Measurements from ENCODE around the gene POLR3B. TPM values are rescaled to one million over a fixed set of nuclear protein-coding genes. Genes with fewer than 3 reads are reported as not detected.
"Not testable (repeated sequence)": the region's sequence is repeated elsewhere in the genome, so short reads cannot be mapped to it uniquely, and the experiment has no call there.

Gene POLR3B
- total RNA-seq, 2 experiments from 2014 or later = 14.7 to 17.6 TPM

GRCh38 chr12:106459534-106459933 is 102.0 kb downstream of the POLR3B start:
- Histone ChIP-seq H3K4me1 (ENCODE audit: insufficient read depth, low read length, poor library complexity, severe bottlenecking) (no peaks in the 10 kb centered on the region), H4K20me1 (ENCODE audit: insufficient read depth, low read length) (no peaks in the 10 kb centered on the region), H2AFZ (ENCODE audit: low read length) (no peak overlapping the region), H3K9me2 (ENCODE audit: insufficient read depth, low read length) (no peaks in the 10 kb centered on the region), H3K4me2 (ENCODE audit: low read length) (no peak overlapping the region), H3K27ac (ENCODE audit: low read depth, low read length, poor library complexity, severe bottlenecking) (no peak overlapping the region), H3K9me3 (ENCODE audit: low read length) (no peaks in the 10 kb centered on the region), H3K79me2 (ENCODE audit: insufficient read depth, low read depth, low read length) (no peaks in the 10 kb centered on the region), H3K36me3 (ENCODE audit: insufficient read depth, low read length) (peaks cover 69% of the 10 kb centered on the region), H3K4me3 (ENCODE audit: low read depth, low read length, poor library complexity, severe bottlenecking) (no peak overlapping the region)
- no TSS peak for BruUV-seq (replicated peaks)
- TF ChIP-seq CTCF (conservative IDR thresholded peaks at IDR 0.05; ENCODE audit: low read length) = no peak
- no peak for TF ChIP-seq EZH2phosphoT487 (IDR thresholded peaks at IDR 0.05; ENCODE audit: borderline replicate concordance, low read depth, low read length)
- intact Hi-C loops (cut with micrococcal nuclease; ENCODE audit: unreplicated experiment) = no loop called here
- no peak for DNase-seq (ENCODE audit: low spot score)
- POLR2A ChIA-PET = no interaction called here
- CTCF ChIA-PET (ENCODE audit: unreplicated experiment) = no interaction called here

- Histone ChIP-seq H3K79me2 (ENCODE audit: insufficient read depth, low read depth, low read length) (no peaks in the 10 kb centered on the region), H4K20me1 (ENCODE audit: insufficient read depth, low read length) (no peaks in the 10 kb centered on the region), H2AFZ (ENCODE audit: low read length) (no peak overlapping the region), H3K4me1 (ENCODE audit: insufficient read depth, low read length, poor library complexity, severe bottlenecking) (no peaks in the 10 kb centered on the region), H3K9me3 (ENCODE audit: low read length) (no peaks in the 10 kb centered on the region), H3K4me3 (ENCODE audit: low read depth, low read length, poor library complexity, severe bottlenecking) (no peak overlapping the region), H3K36me3 (ENCODE audit: insufficient read depth, low read length) (peaks cover 57% of the 10 kb centered on the region), H3K9me2 (ENCODE audit: insufficient read depth, low read length) (no peaks in the 10 kb centered on the region), H3K4me2 (ENCODE audit: low read length) (no peak overlapping the region), H3K27ac (ENCODE audit: low read depth, low read length, poor library complexity, severe bottlenecking) (no peak overlapping the region)
- intact Hi-C loops (cut with micrococcal nuclease; ENCODE audit: unreplicated experiment) = no loop called here
- DNase-seq (ENCODE audit: low spot score) = no peak
- POLR2A ChIA-PET = no interaction called here
- TF ChIP-seq EZH2phosphoT487 (IDR thresholded peaks at IDR 0.05; ENCODE audit: borderline replicate concordance, low read depth, low read length) (no peak), CTCF (conservative IDR thresholded peaks at IDR 0.05; ENCODE audit: low read length) (no peak)
- CTCF ChIA-PET (ENCODE audit: unreplicated experiment) = no interaction called here
- BruUV-seq (replicated peaks) = no TSS peak
These were observed 104.2 kb downstream of the POLR3B start for GRCh38 chr12:106461730-106462129.

GRCh38 chr12:106465605-106466004 is 108.1 kb downstream of the POLR3B start:
- H3K4me1 ChIP-seq (ENCODE audit: insufficient read depth, low read length, poor library complexity, severe bottlenecking); H3K79me2 ChIP-seq (ENCODE audit: insufficient read depth, low read depth, low read length); DNase-seq (ENCODE audit: low spot score); H3K4me3 ChIP-seq (ENCODE audit: low read depth, low read length, poor library complexity, severe bottlenecking); POLR2A ChIA-PET; H3K9me3 ChIP-seq (ENCODE audit: low read length); CTCF ChIA-PET (ENCODE audit: unreplicated experiment); H2AFZ ChIP-seq (ENCODE audit: low read length); H4K20me1 ChIP-seq (ENCODE audit: insufficient read depth, low read length); H3K27ac ChIP-seq (ENCODE audit: low read depth, low read length, poor library complexity, severe bottlenecking); BruUV-seq (replicated peaks); intact Hi-C loops (cut with micrococcal nuclease; ENCODE audit: unreplicated experiment); H3K9me2 ChIP-seq (ENCODE audit: insufficient read depth, low read length); H3K4me2 ChIP-seq (ENCODE audit: low read length): not testable (repeated sequence)
- H3K36me3 ChIP-seq (ENCODE audit: insufficient read depth, low read length) = peaks cover 25% of the 10 kb centered on the region

GRCh38 chr12:106475662-106476061 is 118.1 kb downstream of the POLR3B start:
- POLR2A ChIA-PET = not testable (repeated sequence)

GRCh38 chr12:106477627-106478026 is 120.1 kb downstream of the POLR3B start:
- H3K79me2 ChIP-seq (ENCODE audit: insufficient read depth, low read depth, low read length); BruUV-seq (replicated peaks); CTCF ChIA-PET (ENCODE audit: unreplicated experiment); H3K4me2 ChIP-seq (ENCODE audit: low read length); H3K36me3 ChIP-seq (ENCODE audit: insufficient read depth, low read length); H3K9me2 ChIP-seq (ENCODE audit: insufficient read depth, low read length); H3K4me1 ChIP-seq (ENCODE audit: insufficient read depth, low read length, poor library complexity, severe bottlenecking); POLR2A ChIA-PET; H2AFZ ChIP-seq (ENCODE audit: low read length); H3K4me3 ChIP-seq (ENCODE audit: low read depth, low read length, poor library complexity, severe bottlenecking); H3K9me3 ChIP-seq (ENCODE audit: low read length); intact Hi-C loops (cut with micrococcal nuclease; ENCODE audit: unreplicated experiment); H4K20me1 ChIP-seq (ENCODE audit: insufficient read depth, low read length); DNase-seq (ENCODE audit: low spot score); H3K27ac ChIP-seq (ENCODE audit: low read depth, low read length, poor library complexity, severe bottlenecking): not testable (repeated sequence)

More at GRCh38 chr12:106475662-106476061, 118.1 kb downstream of the POLR3B start:
- H3K9me3 ChIP-seq (ENCODE audit: low read length); H2AFZ ChIP-seq (ENCODE audit: low read length); H3K4me3 ChIP-seq (ENCODE audit: low read depth, low read length, poor library complexity, severe bottlenecking); H3K4me1 ChIP-seq (ENCODE audit: insufficient read depth, low read length, poor library complexity, severe bottlenecking); H3K79me2 ChIP-seq (ENCODE audit: insufficient read depth, low read depth, low read length); BruUV-seq (replicated peaks); H4K20me1 ChIP-seq (ENCODE audit: insufficient read depth, low read length); H3K36me3 ChIP-seq (ENCODE audit: insufficient read depth, low read length); H3K27ac ChIP-seq (ENCODE audit: low read depth, low read length, poor library complexity, severe bottlenecking); H3K9me2 ChIP-seq (ENCODE audit: insufficient read depth, low read length); intact Hi-C loops (cut with micrococcal nuclease; ENCODE audit: unreplicated experiment); H3K4me2 ChIP-seq (ENCODE audit: low read length); DNase-seq (ENCODE audit: low spot score); CTCF ChIA-PET (ENCODE audit: unreplicated experiment): not testable (repeated sequence)

Data from OCI-LY7 (cell line).